Progenitor cell of endocrine pancreas (in vitro differentiated cells): ENCODE measurements around the gene OAS2. TPM values are rescaled to one million over a fixed set of nuclear protein-coding genes. Genes with fewer than 3 reads are reported as not detected.

Source experiments
- DNase-seq: peaks from one replicate; pipeline ENCODE4 v3.0.0; 2021; ENCODE audit warnings: low spot score; ENCODE audit not compliant: unreplicated experiment
- H3K27ac Mint-ChIP-seq: 2 replicates; pipeline ENCODE4 v1.8.0; 2021; ENCODE audit warnings: mild to moderate bottlenecking, moderate library complexity, mixed read lengths
- H3K27me3 Mint-ChIP-seq: 2 replicates; pipeline ENCODE4 v1.8.0; 2021; ENCODE audit warnings: mixed read lengths
- H3K36me3 Mint-ChIP-seq: 2 replicates; pipeline ENCODE4 v1.8.0; 2022; ENCODE audit warnings: mixed read lengths; ENCODE audit not compliant: insufficient read depth
- H3K4me1 Mint-ChIP-seq: 2 replicates; pipeline ENCODE4 v1.8.0; 2021; ENCODE audit warnings: low read depth, mixed read lengths
- H3K4me3 Mint-ChIP-seq: 2 replicates; pipeline ENCODE4 v1.8.0; 2021; ENCODE audit warnings: low read depth, mild to moderate bottlenecking, moderate library complexity, mixed read lengths
- H3K9me3 Mint-ChIP-seq: 2 replicates; pipeline ENCODE4 v1.8.0; 2021; ENCODE audit warnings: low read depth, mixed read lengths
- CTCF ChIP-seq: fragments of 200-600 bp; sonication (generic); IDR thresholded peaks from one replicate; pipeline ENCODE4 v1.5.0; 2021; ENCODE audit warnings: antibody characterized with exemption, mild to moderate bottlenecking; ENCODE audit not compliant: unreplicated experiment
- total RNA-seq: library from RNA; stranded (reverse); gene quantifications from 2 replicates; pipeline ENCODE4 v1.2.1, GENCODE V29; 2021

Gene OAS2
- total RNA-seq, 1 donor from 2014 or later: not detected

DNA sequence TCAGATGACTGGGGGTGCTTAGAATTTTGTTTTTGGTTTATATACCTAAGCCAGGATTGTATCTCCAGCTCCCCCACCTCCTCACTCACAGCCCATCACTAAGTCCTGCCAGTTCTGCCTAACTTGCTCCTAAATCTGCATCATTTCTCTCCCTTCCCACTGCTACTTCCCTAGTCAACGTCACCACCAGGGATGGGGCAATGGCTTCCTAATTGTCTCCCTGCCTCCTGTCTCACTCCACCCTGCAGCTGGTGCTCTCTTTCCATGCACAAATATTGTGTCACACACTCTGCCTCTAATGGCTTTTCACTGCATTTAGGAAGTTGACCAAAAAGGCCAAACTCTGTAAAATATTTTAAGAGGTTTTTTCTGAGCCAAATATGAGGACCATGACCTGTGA lies 11.5 kb downstream of the OAS2 start:
- Mint-ChIP-seq H3K27me3 (peaks cover 12% of the 10 kb centered on the region), H3K4me1 (no peaks in the 10 kb centered on the region), H3K4me3 (no peak overlapping the region), H3K27ac (no peak overlapping the region), H3K9me3 (peaks cover 10% of the 10 kb centered on the region), H3K36me3 (no peaks in the 10 kb centered on the region)
- no peak for DNase-seq
- no peak for TF ChIP-seq CTCF

- no peak overlapping the region for H3K4me3 Mint-ChIP-seq
- DNase-seq: peak; percentile 15
- no peaks in the 10 kb centered on the region for H3K4me1 Mint-ChIP-seq
- no peaks in the 10 kb centered on the region for H3K36me3 Mint-ChIP-seq
- peak; percentile 86 for TF ChIP-seq CTCF
- H3K27me3 Mint-ChIP-seq: peaks cover 20% of the 10 kb centered on the region
- H3K27ac Mint-ChIP-seq: no peak overlapping the region
- H3K9me3 Mint-ChIP-seq: peaks cover 6% of the 10 kb centered on the region
Observed at GRCh38 chr12:112992541-112993398, 14.5 kb downstream of the OAS2 start.

DNA sequence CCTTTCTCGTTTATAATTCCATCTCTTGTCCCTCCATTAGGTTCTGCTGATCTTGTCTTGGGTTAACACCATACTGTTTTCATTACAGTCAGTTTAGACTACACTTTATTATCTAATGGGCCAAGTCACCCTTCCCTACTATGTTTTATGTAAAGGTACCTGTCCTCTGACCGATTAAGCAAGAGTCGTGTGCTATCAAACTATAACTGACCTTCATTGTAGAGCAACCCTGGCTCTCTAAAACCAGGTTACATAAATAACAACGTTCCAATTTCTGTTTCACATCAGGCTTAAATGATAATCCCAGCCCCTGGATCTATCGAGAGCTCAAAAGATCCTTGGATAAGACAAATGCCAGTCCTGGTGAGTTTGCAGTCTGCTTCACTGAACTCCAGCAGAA lies 16.7 kb downstream of the OAS2 start:
- no peak overlapping the region for H3K27ac Mint-ChIP-seq
- no peak overlapping the region for H3K4me3 Mint-ChIP-seq
- H3K9me3 Mint-ChIP-seq: peaks cover 10% of the 10 kb centered on the region
- no peak for TF ChIP-seq CTCF
- peaks cover 20% of the 10 kb centered on the region for H3K27me3 Mint-ChIP-seq
- no peak for DNase-seq
- H3K36me3 Mint-ChIP-seq: no peaks in the 10 kb centered on the region
- no peaks in the 10 kb centered on the region for H3K4me1 Mint-ChIP-seq

DNA sequence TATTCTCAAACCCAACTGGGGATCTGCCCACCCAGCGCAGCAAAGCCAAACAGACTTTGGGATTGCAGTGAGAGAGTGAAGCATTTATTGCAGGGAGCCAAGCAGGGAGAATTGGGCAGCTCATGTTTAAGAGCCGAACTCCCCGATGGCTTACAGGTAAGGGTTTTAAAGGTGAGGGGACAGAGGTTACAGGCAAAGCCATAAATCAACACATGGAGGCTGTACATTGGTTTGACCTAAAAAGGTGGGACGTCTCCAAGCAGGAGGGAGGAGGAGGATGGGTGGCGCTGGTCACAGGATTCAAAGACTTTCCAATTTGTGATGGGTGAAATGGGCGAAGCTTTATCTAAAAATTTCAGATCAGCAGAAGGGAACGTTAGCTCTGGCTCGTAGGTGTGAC lies 18.2 kb downstream of the OAS2 start:
- no peak for DNase-seq
- H3K4me3 Mint-ChIP-seq: no peak overlapping the region
- H3K27ac Mint-ChIP-seq: no peak overlapping the region
- no peak for TF ChIP-seq CTCF
- peaks cover 7% of the 10 kb centered on the region for H3K9me3 Mint-ChIP-seq
- H3K36me3 Mint-ChIP-seq: no peaks in the 10 kb centered on the region
- H3K27me3 Mint-ChIP-seq: peaks cover 16% of the 10 kb centered on the region
- H3K4me1 Mint-ChIP-seq: no peaks in the 10 kb centered on the region

- no peak for DNase-seq
- TF ChIP-seq CTCF: no peak
- H3K4me3 Mint-ChIP-seq: no peak overlapping the region
- H3K9me3 Mint-ChIP-seq: peaks cover 4% of the 10 kb centered on the region
- no peaks in the 10 kb centered on the region for H3K36me3 Mint-ChIP-seq
- H3K4me1 Mint-ChIP-seq: peaks cover 2% of the 10 kb centered on the region
- H3K27me3 Mint-ChIP-seq: peaks cover 20% of the 10 kb centered on the region
- H3K27ac Mint-ChIP-seq: no peak overlapping the region
Observed at GRCh38 chr12:112997506-112997905, 19.2 kb downstream of the OAS2 start.
